Measurements from ENCODE around the gene RAD18. TPM values are rescaled to one million over a fixed set of nuclear protein-coding genes. Genes with fewer than 3 reads are reported as not detected.

The RAD18 gene
- total RNA-seq, 1 donor from 2014 or later: 18.1 TPM

GRCh38 chr3:8835385-8835784 is 127.9 kb downstream of the RAD18 start:
- DNase-seq: no peak

GRCh38 chr3:8834974-8835373 is 128.3 kb downstream of the RAD18 start:
- no peak for DNase-seq

- DNase-seq: no peak
These were observed 135.6 kb downstream of the RAD18 start for GRCh38 chr3:8827641-8828040.

Small RNAs within 50 kb of the gene (small RNA-seq; reads per million reads assigned to genes)
- not detected for gene RF00416 (ENCODE audit: low replicate concordance)

Other genes with a start within 250 kb of the RAD18 start
- gene CAV3, start 229.7 kb downstream of the RAD18 start, total RNA-seq: 16.4 TPM
- 0.59 TPM for gene OXTR, start 193.9 kb downstream of the RAD18 start, total RNA-seq